Measurements from ENCODE around the gene ANKRD44.

The ANKRD44 gene

GRCh38 chr2:197079832-197080555 is 230.6 kb downstream of the ANKRD44 start:
- no peaks in the 10 kb centered on the region for H3K36me3 ChIP-seq (ENCODE audit: control insufficient read depth, insufficient read depth, low read length)
- no peaks in the 10 kb centered on the region for H3K4me1 ChIP-seq (ENCODE audit: control insufficient read depth, insufficient read depth, low read length)

GRCh38 chr2:197079414-197079813 is 231.2 kb downstream of the ANKRD44 start:
- Histone ChIP-seq H3K9me3 (ENCODE audit: control insufficient read depth, insufficient read depth, low read length) (no peaks in the 10 kb centered on the region), H3K36me3 (ENCODE audit: control insufficient read depth, insufficient read depth, low read length) (no peaks in the 10 kb centered on the region), H3K4me1 (ENCODE audit: control insufficient read depth, insufficient read depth, low read length) (no peaks in the 10 kb centered on the region), H3K27me3 (ENCODE audit: control insufficient read depth, insufficient read depth, low read length) (no peaks in the 10 kb centered on the region), H3K9ac (ENCODE audit: low read depth, low read length) (no peak overlapping the region), H3K4me3 (ENCODE audit: low read depth, low read length) (no peak overlapping the region)

More at GRCh38 chr2:197079832-197080555, 230.6 kb downstream of the ANKRD44 start:
- Histone ChIP-seq H3K9me3 (ENCODE audit: control insufficient read depth, insufficient read depth, low read length) (no peaks in the 10 kb centered on the region), H3K4me3 (ENCODE audit: low read depth, low read length) (no peak overlapping the region), H3K9ac (ENCODE audit: low read depth, low read length) (no peak overlapping the region), H3K27me3 (ENCODE audit: control insufficient read depth, insufficient read depth, low read length) (no peaks in the 10 kb centered on the region)

- Histone ChIP-seq H3K9me3 (ENCODE audit: control insufficient read depth, insufficient read depth, low read length) (no peaks in the 10 kb centered on the region), H3K9ac (ENCODE audit: low read depth, low read length) (no peak overlapping the region), H3K27me3 (ENCODE audit: control insufficient read depth, insufficient read depth, low read length) (no peaks in the 10 kb centered on the region), H3K4me1 (ENCODE audit: control insufficient read depth, insufficient read depth, low read length) (no peaks in the 10 kb centered on the region), H3K4me3 (ENCODE audit: low read depth, low read length) (no peak overlapping the region), H3K36me3 (ENCODE audit: control insufficient read depth, insufficient read depth, low read length) (no peaks in the 10 kb centered on the region)
These were observed 232.0 kb downstream of the ANKRD44 start for GRCh38 chr2:197078535-197078934.

GRCh38 chr2:197077336-197077735 is 233.2 kb downstream of the ANKRD44 start:
- Histone ChIP-seq H3K27me3 (ENCODE audit: control insufficient read depth, insufficient read depth, low read length) (no peaks in the 10 kb centered on the region), H3K4me3 (ENCODE audit: low read depth, low read length) (no peak overlapping the region), H3K9ac (ENCODE audit: low read depth, low read length) (no peak overlapping the region), H3K36me3 (ENCODE audit: control insufficient read depth, insufficient read depth, low read length) (no peaks in the 10 kb centered on the region), H3K9me3 (ENCODE audit: control insufficient read depth, insufficient read depth, low read length) (no peaks in the 10 kb centered on the region), H3K4me1 (ENCODE audit: control insufficient read depth, insufficient read depth, low read length) (no peaks in the 10 kb centered on the region)

- Histone ChIP-seq H3K9ac (ENCODE audit: low read depth, low read length) (no peak overlapping the region), H3K4me1 (ENCODE audit: control insufficient read depth, insufficient read depth, low read length) (no peaks in the 10 kb centered on the region)
These were observed 233.9 kb downstream of the ANKRD44 start for GRCh38 chr2:197076652-197077051.

GRCh38 chr2:197075754-197076337 is 234.7 kb downstream of the ANKRD44 start:
- Histone ChIP-seq H3K9ac (ENCODE audit: low read depth, low read length) (no peak overlapping the region), H3K27me3 (ENCODE audit: control insufficient read depth, insufficient read depth, low read length) (no peaks in the 10 kb centered on the region), H3K4me3 (ENCODE audit: low read depth, low read length) (no peak overlapping the region), H3K4me1 (ENCODE audit: control insufficient read depth, insufficient read depth, low read length) (no peaks in the 10 kb centered on the region), H3K36me3 (ENCODE audit: control insufficient read depth, insufficient read depth, low read length) (no peaks in the 10 kb centered on the region), H3K9me3 (ENCODE audit: control insufficient read depth, insufficient read depth, low read length) (no peaks in the 10 kb centered on the region)

More at GRCh38 chr2:197076652-197077051, 233.9 kb downstream of the ANKRD44 start:
- H3K4me3 ChIP-seq (ENCODE audit: low read depth, low read length), result no peak overlapping the region
- no peaks in the 10 kb centered on the region for H3K9me3 ChIP-seq (ENCODE audit: control insufficient read depth, insufficient read depth, low read length)
- H3K36me3 ChIP-seq (ENCODE audit: control insufficient read depth, insufficient read depth, low read length), result no peaks in the 10 kb centered on the region
- no peaks in the 10 kb centered on the region for H3K27me3 ChIP-seq (ENCODE audit: control insufficient read depth, insufficient read depth, low read length)

- Histone ChIP-seq H3K36me3 (ENCODE audit: control insufficient read depth, insufficient read depth, low read length) (no peaks in the 10 kb centered on the region), H3K4me1 (ENCODE audit: control insufficient read depth, insufficient read depth, low read length) (no peaks in the 10 kb centered on the region), H3K9ac (ENCODE audit: low read depth, low read length) (no peak overlapping the region), H3K9me3 (ENCODE audit: control insufficient read depth, insufficient read depth, low read length) (no peaks in the 10 kb centered on the region), H3K27me3 (ENCODE audit: control insufficient read depth, insufficient read depth, low read length) (no peaks in the 10 kb centered on the region), H3K4me3 (ENCODE audit: low read depth, low read length) (no peak overlapping the region)
These were observed 235.3 kb downstream of the ANKRD44 start for GRCh38 chr2:197075281-197075680.

- Histone ChIP-seq H3K4me1 (ENCODE audit: control insufficient read depth, insufficient read depth, low read length) (no peaks in the 10 kb centered on the region), H3K9me3 (ENCODE audit: control insufficient read depth, insufficient read depth, low read length) (no peaks in the 10 kb centered on the region), H3K4me3 (ENCODE audit: low read depth, low read length) (no peak overlapping the region), H3K27me3 (ENCODE audit: control insufficient read depth, insufficient read depth, low read length) (no peaks in the 10 kb centered on the region), H3K9ac (ENCODE audit: low read depth, low read length) (no peak overlapping the region), H3K36me3 (ENCODE audit: control insufficient read depth, insufficient read depth, low read length) (no peaks in the 10 kb centered on the region)
These were observed 236.7 kb downstream of the ANKRD44 start for GRCh38 chr2:197073701-197074433.

GRCh38 chr2:197073270-197073669 is 237.3 kb downstream of the ANKRD44 start:
- no peak overlapping the region for H3K4me3 ChIP-seq (ENCODE audit: low read depth, low read length)
- H3K9ac ChIP-seq (ENCODE audit: low read depth, low read length), result no peak overlapping the region
- H3K27me3 ChIP-seq (ENCODE audit: control insufficient read depth, insufficient read depth, low read length), result no peaks in the 10 kb centered on the region
- no peaks in the 10 kb centered on the region for H3K4me1 ChIP-seq (ENCODE audit: control insufficient read depth, insufficient read depth, low read length)
- no peaks in the 10 kb centered on the region for H3K36me3 ChIP-seq (ENCODE audit: control insufficient read depth, insufficient read depth, low read length)
- no peaks in the 10 kb centered on the region for H3K9me3 ChIP-seq (ENCODE audit: control insufficient read depth, insufficient read depth, low read length)

GRCh38 chr2:197072533-197072932 is 238.0 kb downstream of the ANKRD44 start:
- H3K4me3 ChIP-seq (ENCODE audit: low read depth, low read length), result no peak overlapping the region
- H3K36me3 ChIP-seq (ENCODE audit: control insufficient read depth, insufficient read depth, low read length), result no peaks in the 10 kb centered on the region
- no peaks in the 10 kb centered on the region for H3K4me1 ChIP-seq (ENCODE audit: control insufficient read depth, insufficient read depth, low read length)
- H3K9me3 ChIP-seq (ENCODE audit: control insufficient read depth, insufficient read depth, low read length), result no peaks in the 10 kb centered on the region
- no peak overlapping the region for H3K9ac ChIP-seq (ENCODE audit: low read depth, low read length)
- H3K27me3 ChIP-seq (ENCODE audit: control insufficient read depth, insufficient read depth, low read length), result no peaks in the 10 kb centered on the region

- Histone ChIP-seq H3K9me3 (ENCODE audit: control insufficient read depth, insufficient read depth, low read length) (no peaks in the 10 kb centered on the region), H3K27me3 (ENCODE audit: control insufficient read depth, insufficient read depth, low read length) (no peaks in the 10 kb centered on the region), H3K4me1 (ENCODE audit: control insufficient read depth, insufficient read depth, low read length) (no peaks in the 10 kb centered on the region), H3K4me3 (ENCODE audit: low read depth, low read length) (no peak overlapping the region), H3K36me3 (ENCODE audit: control insufficient read depth, insufficient read depth, low read length) (no peaks in the 10 kb centered on the region), H3K9ac (ENCODE audit: low read depth, low read length) (no peak overlapping the region)
These were observed 238.7 kb downstream of the ANKRD44 start for GRCh38 chr2:197071790-197072436.

All from iPS-15b (cell line).